Astrocyte of the spinal cord (primary cell): Measurements from ENCODE around the gene FAM13C.

Source experiments
- DNase-seq: peaks from one replicate; pipeline ENCODE4 v3.0.0; 2011; ENCODE audit warnings: low read depth, low spot score
- H3K4me3 ChIP-seq: 2 replicates; pipeline ENCODE4 v1.5.1; 2011; ENCODE audit warnings: low read depth, mild to moderate bottlenecking, low read length, moderate library complexity
- in situ Hi-C: cut with HindIII; loops from 2 replicates; pipeline ENCODE4 v1.10.0; 2017; ENCODE audit warnings: low sequenced_read_pairs
- TF ChIP-seq, protein P1 (sequence below): IDR thresholded peaks from 2 replicates; pipeline ENCODE4 v1.5.1; 2012; ENCODE audit warnings: low read depth, mild to moderate bottlenecking, low read length, inconsistent platforms

Gene FAM13C

DNA sequence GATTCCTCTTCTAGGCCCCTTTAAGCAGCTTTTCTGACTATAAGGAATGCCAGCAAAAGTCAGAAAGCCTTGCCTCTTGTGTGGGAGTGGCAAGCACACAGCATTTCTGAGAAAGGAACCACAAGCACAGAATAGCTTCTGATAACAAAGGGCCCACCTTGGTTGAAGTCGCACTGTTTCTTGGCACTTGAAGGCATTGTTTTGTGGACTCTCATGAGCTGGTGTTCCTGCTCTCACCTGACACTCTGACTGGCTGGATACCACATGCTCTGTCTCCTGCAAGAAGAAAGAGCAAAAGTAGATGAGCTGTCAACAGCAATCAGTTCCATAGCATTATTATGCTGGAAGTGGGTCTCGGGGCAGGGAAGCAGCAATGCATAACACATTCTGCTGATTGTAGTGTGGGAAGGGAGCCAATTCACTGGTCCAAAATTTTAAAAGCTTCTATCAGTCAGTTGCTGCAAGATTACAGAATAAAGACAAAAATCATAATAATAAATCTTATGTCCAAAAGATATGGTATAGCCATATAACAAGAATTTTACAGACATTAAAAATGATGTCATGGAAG, 38.4 kb downstream of the FAM13C start:
- TF ChIP-seq, protein P1, sequence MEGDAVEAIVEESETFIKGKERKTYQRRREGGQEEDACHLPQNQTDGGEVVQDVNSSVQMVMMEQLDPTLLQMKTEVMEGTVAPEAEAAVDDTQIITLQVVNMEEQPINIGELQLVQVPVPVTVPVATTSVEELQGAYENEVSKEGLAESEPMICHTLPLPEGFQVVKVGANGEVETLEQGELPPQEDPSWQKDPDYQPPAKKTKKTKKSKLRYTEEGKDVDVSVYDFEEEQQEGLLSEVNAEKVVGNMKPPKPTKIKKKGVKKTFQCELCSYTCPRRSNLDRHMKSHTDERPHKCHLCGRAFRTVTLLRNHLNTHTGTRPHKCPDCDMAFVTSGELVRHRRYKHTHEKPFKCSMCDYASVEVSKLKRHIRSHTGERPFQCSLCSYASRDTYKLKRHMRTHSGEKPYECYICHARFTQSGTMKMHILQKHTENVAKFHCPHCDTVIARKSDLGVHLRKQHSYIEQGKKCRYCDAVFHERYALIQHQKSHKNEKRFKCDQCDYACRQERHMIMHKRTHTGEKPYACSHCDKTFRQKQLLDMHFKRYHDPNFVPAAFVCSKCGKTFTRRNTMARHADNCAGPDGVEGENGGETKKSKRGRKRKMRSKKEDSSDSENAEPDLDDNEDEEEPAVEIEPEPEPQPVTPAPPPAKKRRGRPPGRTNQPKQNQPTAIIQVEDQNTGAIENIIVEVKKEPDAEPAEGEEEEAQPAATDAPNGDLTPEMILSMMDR: no peak
- no peak overlapping the region for H3K4me3 ChIP-seq
- no peak for DNase-seq
- in situ Hi-C loops: no loop called here

DNA sequence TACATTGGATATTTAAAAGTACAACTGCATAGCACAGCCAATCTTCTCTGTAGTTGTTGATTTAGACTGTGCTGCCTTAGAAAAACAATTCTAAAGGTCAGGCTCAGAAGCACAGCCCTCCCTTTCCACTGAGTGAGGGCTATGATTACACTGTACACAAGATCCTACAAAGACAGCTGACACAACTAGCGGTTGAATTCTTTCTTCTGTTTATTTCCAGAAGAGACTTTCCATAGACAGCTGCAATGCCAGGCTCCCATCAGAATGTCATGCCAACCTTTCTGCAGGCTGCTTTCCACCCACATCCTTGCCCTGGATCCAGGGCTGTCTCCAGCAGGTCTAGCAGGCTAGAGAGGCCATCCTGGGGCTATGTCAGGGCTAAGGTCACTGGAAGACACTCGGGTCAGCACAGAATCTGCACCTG, 39.3 kb downstream of the FAM13C start:
- peak; percentile 9 for DNase-seq
- H3K4me3 ChIP-seq: no peak overlapping the region
- TF ChIP-seq, protein P1: no peak
- in situ Hi-C loops: no loop called here

DNA sequence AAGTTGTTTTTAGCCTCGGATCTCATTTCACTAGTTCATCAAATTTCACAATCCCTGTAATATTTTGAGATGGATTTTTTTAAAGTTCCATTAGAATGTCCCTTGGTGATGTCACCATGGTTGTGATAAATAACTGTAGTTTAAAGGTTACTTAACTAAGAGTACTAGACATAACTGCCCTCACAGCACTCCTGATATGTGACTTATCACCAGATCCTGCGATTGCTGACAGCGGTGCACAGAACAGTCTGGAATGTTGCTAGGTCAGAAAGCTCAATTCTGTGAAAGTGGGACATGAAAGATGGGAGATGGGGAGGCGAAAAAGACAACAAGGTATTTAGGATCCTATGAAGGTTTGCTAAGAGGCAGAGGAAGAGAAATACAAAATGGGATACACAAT, 40.2 kb downstream of the FAM13C start:
- in situ Hi-C loops: no loop called here
- TF ChIP-seq, protein P1: no peak
- no peak for DNase-seq
- H3K4me3 ChIP-seq: no peak overlapping the region

DNA sequence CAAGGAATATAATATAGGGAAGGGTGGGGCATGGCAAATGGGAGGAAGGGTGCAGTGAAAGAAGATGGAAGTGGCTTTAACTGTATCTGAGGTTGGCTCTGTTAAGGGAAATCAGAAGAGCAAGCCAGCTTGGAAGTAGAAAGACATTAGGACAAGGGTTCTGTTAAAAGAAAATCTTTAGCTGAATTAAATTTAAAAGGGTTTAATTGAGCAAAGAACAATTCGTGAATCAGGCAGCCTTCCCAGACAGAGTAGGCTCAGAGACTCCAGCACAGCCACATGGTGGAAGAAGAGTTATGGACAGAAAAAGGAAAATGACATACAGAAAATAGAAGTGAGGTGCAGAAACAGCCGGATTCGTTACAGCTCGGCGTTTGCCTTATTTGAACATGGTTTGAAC, 42.0 kb downstream of the FAM13C start:
- TF ChIP-seq, protein P1: no peak
- no peak overlapping the region for H3K4me3 ChIP-seq
- no peak for DNase-seq
- in situ Hi-C loops: no loop called here

DNA sequence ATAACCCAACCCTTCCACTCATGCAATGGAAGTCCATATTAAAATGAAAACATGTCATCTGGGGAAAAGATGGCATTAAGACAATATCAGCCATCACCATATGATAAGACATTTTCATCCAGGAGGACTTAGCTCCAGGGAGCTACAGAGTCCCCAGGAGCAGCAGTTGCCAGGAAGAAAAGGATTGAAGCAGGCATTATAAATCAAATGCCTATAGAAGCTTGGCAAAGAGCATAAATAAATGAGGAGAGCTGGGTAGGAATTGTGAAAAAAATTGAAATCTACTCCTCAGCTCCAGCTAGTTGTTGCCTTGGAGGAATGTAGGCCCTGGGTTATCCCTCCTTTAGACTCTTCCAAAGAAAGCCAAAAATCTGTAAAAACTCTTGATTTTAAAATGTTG, 42.5 kb downstream of the FAM13C start:
- TF ChIP-seq, protein P1: no peak
- DNase-seq: no peak
- in situ Hi-C loops: no loop called here
- no peak overlapping the region for H3K4me3 ChIP-seq

DNA sequence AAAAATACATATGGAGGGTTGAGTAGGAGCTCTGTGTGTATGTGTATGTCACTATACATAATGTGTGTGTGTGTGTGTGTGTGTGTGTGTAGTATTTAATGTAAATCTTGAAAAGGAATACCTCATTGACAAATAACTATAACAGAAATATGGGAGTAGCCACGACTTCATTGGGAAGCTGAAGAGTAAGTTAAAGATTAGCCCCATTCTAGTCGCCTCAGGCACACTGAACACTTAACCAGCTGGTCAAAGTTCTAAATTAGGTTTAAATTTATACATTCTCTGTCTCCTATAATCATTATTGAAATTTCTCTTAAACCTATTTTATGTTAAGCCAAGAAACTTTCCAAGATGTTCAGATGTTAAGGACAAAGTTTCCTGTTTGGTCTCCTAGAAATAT, 45.3 kb downstream of the FAM13C start:
- in situ Hi-C loops: no loop called here
- TF ChIP-seq, protein P1: no peak

DNA sequence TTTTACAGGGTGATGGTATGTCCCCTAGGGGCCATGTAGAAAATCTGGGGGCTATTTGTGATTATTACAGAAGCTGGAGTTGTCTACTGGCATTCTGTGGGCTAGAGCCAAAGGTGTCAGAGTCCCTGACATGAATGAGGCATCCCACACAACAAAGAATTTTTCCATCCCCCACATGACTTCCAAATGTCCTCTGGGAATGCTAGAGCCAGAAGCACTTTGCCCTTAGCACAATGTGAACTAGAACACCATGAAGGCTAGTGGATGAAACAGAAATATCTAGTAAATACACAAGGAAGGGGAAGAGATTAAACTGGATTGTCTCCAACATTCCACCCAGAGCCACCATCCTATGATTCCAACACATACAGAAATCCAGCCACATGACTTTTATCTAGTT, 46.9 kb downstream of the FAM13C start:
- in situ Hi-C loops: no loop called here
- no peak for DNase-seq
- no peak overlapping the region for H3K4me3 ChIP-seq
- TF ChIP-seq, protein P1: no peak

More for the DNA sequence above, 45.3 kb downstream of the FAM13C start:
- no peak for DNase-seq
- H3K4me3 ChIP-seq: no peak overlapping the region
